Activated CD8-positive, alpha-beta memory T cell treated with anti-CD3 and anti-CD28 coated beads, Interleukin-2, amount 50 U/mL, for 1 hour (primary cell): ENCODE measurements around the gene DEDD.
A peak's percentile ranks its signal among the peaks of the same experiment; 100 is the strongest.

Source experiments
- DNase-seq: peaks from one replicate; pipeline ENCODE4 v3.0.0-alpha.2; 2020; ENCODE audit errors: extremely low read depth

Gene DEDD

DNA sequence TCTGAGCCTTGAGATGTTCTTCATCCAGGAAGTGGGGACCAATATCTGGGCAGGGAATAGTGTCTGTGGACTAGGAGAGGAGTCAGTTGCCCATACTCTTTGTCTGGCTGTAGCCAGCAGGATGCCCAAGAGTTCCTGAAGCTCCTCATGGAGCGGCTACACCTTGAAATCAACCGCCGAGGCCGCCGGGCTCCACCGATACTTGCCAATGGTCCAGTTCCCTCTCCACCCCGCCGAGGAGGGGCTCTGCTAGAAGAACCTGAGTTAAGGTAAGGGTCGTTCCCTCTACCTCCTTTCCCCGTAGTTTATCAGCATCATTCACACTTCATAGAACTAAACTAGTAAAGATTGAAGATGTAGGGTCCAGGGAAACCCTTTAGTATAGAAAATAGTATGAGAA, 30.3 kb upstream of the DEDD start:
- no peak for DNase-seq

DNA sequence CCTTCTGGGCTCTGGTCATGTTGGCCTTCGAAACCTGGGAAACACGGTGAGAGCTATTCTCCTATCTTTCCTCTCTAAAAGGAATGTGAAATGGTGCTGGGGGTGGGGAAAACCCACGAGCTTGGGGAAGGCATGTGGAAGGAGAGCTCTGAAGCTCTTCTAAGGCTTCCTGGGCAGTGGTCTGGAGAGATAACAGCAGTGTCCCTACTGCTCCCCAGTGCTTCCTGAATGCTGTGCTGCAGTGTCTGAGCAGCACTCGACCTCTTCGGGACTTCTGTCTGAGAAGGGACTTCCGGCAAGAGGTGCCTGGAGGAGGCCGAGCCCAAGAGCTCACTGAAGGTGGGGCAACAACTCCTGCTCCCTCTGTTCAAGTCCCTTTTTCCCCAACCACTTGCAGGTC, 29.6 kb upstream of the DEDD start:
- DNase-seq = no peak

GRCh38 chr1:161161652-161162051, 29.2 kb upstream of the DEDD start:
- DNase-seq = no peak

- no peak for DNase-seq
Observed at GRCh38 chr1:161160671-161161145, 28.2 kb upstream of the DEDD start.

DNA sequence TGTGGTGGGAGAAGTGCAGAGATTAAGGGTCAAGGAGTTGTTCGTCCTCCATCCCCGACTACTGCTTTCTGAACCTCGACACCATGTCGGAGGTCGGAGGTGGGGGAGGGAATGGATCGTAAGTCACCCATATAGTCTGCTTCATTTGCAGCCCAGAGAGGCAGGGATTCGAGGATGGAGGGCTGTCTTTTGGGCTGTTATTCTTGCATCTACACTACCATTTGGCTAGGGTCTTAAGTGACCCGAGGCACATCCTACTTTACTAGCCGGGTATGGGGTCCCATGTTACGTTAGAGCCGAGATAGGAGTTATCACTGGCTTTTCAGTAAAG, 27.4 kb upstream of the DEDD start:
- no peak for DNase-seq

DNA sequence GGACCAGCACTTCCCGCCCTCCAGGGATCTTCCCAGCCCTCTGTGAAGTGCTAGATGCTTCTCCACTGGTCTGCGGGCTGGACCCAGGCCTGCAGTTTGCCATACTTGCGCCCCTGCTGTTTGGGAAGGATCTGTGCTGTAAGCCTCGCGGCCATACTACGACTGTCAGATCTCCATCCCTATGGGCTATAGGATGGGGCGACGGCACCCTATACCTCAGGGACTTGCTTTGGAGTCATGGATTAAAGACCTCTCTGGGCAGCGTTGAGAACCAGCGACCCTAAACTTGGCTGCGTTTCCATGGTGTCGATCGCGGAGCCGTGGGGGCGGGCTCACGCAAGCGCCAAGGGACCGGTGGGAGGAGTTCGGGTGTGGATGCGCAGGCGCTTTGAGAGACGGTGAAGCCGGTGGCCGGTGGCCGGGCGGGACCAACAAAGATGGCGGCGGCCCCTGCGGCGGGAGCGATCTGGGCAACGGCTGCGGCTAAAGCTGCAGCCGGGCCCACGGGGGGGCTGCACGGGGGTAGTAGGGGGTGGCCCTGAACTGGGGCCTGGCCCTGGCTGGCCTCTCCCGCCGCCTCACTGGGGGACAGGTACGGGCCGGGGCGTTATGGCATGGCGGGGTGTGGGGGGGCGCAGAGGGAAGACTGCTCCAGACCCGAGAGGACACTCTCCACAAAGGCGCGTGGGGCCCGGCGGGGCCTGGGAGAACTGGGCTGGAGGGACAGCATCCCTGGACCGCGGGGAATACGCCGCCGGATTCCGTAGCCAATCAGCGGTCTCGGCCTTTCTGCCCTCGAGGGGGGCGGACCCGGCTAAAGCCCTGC, 26.8 kb upstream of the DEDD start, which contains the start of gene USP21:
TSS of gene USP21 (plus strand) at position 414 of the 826 bp plus-strand sequence. CDS start 1,141 bp downstream, outside the sequence.
- peak; percentile 73 for DNase-seq

GRCh38 chr1:161158316-161159010, 26.0 kb upstream of the DEDD start:
- no peak for DNase-seq

GRCh38 chr1:161157867-161158266, 25.4 kb upstream of the DEDD start:
- DNase-seq = no peak

- DNase-seq = peak; percentile 75
Observed at GRCh38 chr1:161153682-161154337, 21.3 kb upstream of the DEDD start, which contains the start of gene UFC1. UFC1 (plus strand) TSS chr1:161153978; CDS start chr1:161153998, 20 bp downstream.

DNA sequence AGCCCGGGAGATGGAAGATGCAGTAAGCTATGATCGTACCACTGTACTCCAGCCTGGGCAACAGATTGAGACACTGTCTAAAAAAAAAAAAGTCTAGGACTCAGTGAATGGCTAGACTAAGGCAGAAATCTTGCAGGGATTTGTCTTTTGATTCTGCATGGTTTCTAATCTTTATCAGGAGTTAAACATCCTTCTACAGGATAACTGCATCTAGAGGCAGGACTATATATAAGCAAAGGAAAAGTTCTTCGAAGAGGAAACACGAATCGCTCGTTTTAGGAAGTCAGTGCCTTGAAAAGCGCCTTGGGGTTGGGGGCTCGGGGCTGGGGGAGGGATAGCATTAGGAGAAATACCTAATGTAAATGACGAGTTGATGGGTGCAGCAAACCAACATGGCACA, 20.7 kb upstream of the DEDD start:
- DNase-seq = no peak

DNA sequence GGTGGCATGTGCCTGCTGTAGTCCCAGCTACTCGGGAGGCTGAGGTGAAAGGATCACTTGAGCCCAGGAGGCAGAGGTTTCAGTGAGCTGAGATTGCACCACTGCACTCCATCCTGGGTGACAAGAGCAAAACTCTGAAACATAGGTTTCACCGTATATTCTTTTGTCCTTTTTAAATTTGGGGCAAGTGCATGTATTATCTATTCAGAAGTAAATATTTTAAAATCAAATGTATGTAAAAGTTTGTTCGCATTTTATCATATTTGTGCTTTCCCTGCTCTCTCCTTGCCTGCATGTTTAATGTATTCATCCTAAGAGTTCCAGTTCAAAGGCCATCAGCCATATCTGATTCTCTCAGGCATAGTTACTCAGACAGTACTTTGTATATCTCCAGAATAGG, 13.4 kb upstream of the DEDD start:
- DNase-seq = no peak

GRCh38 chr1:161140755-161141400, 8.4 kb upstream of the DEDD start:
- DNase-seq = no peak

DNA sequence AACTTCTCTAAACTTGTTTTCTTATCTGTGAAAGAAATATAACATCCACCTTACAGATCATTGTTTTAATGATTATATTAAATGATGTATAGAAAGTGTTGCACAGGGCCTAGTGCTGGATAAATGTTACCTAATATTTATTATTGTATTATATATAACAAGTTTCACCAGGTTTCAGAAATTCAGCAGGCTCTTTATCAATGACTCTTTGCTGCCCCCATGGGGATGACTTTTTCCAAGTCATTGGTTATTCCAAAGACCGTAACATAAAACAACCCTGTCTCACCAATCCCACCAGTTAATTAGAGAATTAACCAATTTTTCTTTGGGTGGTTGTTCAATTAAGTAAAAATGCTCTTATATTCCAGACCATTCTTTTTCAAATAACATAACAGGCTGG, 7.3 kb upstream of the DEDD start:
- no peak for DNase-seq

GRCh38 chr1:161138431-161138830, 6.0 kb upstream of the DEDD start:
- DNase-seq = no peak

DNA sequence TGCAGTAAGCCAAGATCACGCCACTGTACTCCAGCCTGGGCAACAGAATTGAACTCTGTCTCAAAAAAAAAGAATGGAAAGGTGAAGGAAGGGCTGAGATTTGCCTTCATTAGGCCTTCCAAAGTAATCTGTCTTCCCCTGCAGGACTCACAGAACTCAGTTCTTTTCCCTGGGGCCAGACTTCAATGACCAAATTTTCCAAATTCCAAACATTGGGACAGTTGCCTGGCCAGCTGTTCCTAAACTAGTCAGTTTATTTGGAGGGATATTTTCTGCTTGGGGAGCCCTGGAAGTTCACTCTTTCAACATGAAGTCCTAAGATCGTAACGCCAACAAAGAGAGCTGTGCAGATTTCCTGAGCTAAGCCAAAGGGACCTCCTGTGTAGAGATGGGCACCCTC, 5.4 kb upstream of the DEDD start:
- DNase-seq = no peak

GRCh38 chr1:161133220-161133740, 813 bp upstream of the DEDD start:
- no peak for DNase-seq

GRCh38 chr1:161131523-161132409, 701 bp downstream of the DEDD start:
- DNase-seq = no peak

DNA sequence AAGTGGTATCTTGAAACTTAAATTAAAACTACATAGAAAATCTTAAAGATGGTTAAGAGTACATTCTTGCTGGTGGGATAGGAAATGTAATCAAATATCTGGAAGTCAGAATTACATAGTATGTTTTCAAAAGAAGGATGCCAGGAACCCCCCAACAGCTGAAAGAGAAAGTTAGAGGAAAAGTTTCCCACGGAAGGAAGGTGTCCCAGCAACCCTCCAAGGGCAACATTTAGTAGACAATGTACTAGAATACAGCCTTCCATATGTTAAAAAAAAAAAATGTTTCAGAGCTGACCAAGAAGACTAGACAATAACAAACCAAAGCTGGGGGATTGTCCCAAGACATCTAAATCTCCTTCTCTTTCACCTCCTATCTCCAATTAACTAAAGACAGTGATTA, 2.2 kb downstream of the DEDD start:
- no peak for DNase-seq

DNA sequence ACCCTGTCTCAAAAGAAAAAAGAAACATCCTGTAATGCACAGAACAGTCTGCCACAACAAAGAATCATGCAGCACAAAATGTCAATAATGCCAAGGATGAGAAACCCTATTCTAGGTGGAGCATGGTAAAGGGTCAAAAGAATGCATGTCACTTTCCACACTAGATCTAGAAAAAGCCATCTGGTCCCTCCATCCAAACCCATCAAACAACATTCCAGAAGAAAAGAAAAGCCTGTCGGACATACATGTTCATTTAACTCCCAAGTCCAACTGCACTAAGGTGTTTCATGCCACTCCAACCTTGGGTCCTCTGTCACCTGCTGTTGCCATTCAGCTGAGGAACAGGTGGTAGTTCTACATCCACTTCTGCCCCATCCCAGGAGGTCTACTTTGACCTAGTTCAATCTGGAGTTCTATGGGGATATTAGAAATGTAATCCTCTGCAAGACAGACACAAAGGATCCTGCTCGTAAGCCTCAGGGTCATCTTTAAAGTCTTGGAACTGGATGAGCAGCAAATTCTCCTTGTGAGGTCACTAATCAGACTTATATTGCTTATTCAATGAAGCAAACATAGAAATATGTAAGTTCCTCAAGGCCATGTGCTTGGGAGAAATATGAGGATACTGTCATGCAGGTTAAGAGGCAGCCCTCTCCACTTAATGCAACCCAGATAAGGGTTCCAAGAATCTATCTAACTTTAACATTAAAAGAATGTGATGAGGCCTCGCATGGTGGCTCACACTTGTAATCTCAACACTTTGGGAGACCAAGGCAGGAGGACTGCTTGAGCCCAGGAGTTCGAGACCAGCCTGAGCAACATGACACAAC, 3.7 kb downstream of the DEDD start:
- no peak for DNase-seq

- DNase-seq = no peak
Observed at GRCh38 chr1:161127649-161128048, 4.8 kb downstream of the DEDD start.
